Measurements from ENCODE around the gene FGD5.

FGD5 gene

DNA sequence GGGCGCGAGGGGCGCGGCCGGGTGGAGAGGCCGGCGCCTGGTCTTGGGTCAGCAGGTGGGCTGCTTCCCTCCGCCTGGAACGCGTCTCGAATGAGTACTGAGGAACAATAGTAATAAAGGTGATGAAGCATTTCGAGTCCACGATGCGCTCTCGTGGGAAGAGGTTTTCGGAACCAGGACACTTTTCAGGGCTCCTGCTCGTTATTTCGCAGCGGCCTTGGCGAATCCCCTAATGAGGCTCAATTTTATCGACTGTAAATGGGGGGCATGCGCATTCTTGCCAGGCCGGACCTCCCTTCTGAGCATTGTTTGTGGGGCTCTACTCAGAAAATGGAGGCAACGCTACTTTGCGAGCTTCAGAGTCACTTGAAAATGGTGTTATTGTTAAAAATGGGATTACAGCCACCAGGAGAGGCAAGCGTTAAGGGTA is 129.9 kb downstream of the FGD5 start:
- TF ChIP-seq ZFX (IDR thresholded peaks at IDR 0.05; ENCODE audit: borderline replicate concordance) = no peak
- TF ChIP-seq CTCF (IDR thresholded peaks at IDR 0.05) = no peak
- peak overlapping the region; percentile 99 for H3K27ac ChIP-seq

DNA sequence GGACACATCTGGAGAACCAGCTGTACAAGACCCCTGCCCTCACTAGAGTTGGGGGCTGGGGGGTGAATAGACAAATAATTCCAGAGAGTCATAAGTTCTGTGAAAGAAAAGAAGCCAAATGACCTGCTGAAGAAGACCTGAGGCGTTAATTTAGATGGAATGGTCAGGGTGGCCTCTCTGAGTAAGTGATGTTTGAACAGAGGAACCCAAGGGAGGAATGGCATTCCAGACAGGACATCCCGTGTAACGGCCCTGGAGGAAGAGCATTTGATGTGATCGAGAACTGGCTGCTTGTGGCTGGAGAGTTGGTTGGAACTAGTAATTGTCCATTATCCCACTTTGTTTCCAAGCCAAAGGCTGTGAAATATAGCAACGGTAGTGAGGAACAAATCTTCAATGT is 130.4 kb downstream of the FGD5 start:
- H3K27ac ChIP-seq = peak overlapping the region; percentile 99
- TF ChIP-seq ZFX (IDR thresholded peaks at IDR 0.05; ENCODE audit: borderline replicate concordance) = no peak
- no peak for TF ChIP-seq CTCF (IDR thresholded peaks at IDR 0.05)

- H3K27ac ChIP-seq = no peak overlapping the region
- TF ChIP-seq CTCF (IDR thresholded peaks at IDR 0.05) (no peak), ZFX (IDR thresholded peaks at IDR 0.05; ENCODE audit: borderline replicate concordance) (no peak)
Observed at GRCh38 chr3:14950274-14950673, 131.5 kb downstream of the FGD5 start.

GRCh38 chr3:14957153-14957552 is 138.4 kb downstream of the FGD5 start:
- H3K27ac ChIP-seq = no peak overlapping the region
- no peak for TF ChIP-seq CTCF (IDR thresholded peaks at IDR 0.05)
- TF ChIP-seq ZFX (IDR thresholded peaks at IDR 0.05; ENCODE audit: borderline replicate concordance) = no peak

GRCh38 chr3:14957925-14958324 is 139.2 kb downstream of the FGD5 start:
- TF ChIP-seq ZFX (IDR thresholded peaks at IDR 0.05; ENCODE audit: borderline replicate concordance) (no peak), CTCF (IDR thresholded peaks at IDR 0.05) (no peak)
- H3K27ac ChIP-seq = no peak overlapping the region

- no peak for TF ChIP-seq ZFX (IDR thresholded peaks at IDR 0.05; ENCODE audit: borderline replicate concordance)
- no peak for TF ChIP-seq CTCF (IDR thresholded peaks at IDR 0.05)
- no peak overlapping the region for H3K27ac ChIP-seq
Observed at GRCh38 chr3:14959359-14959943, 140.7 kb downstream of the FGD5 start.

DNA sequence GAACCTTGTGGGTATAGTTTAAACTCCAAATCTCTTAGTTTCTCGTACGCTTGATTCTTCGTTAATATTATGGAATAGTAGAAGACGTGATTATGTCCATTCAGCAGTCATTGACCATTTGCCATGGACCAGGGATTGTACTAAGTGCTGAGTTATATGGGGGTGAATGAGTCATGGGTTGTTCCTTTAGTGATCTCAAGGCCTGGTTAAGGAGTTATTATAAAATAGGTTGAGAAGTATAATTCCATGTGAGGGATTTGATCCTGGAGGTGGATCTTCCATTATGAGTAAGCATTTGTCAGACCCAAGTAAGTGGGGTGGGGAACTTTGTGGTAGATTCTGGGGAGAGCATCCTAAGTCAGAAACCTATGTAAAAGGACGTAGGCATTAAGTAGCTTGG is 144.0 kb downstream of the FGD5 start:
- H3K27ac ChIP-seq = no peak overlapping the region
- TF ChIP-seq CTCF (IDR thresholded peaks at IDR 0.05) (no peak), ZFX (IDR thresholded peaks at IDR 0.05; ENCODE audit: borderline replicate concordance) (no peak)
